Adipocyte (in vitro differentiated cells): ENCODE measurements around the gene BTRC.
"Not testable (repeated sequence)": the region's sequence is repeated elsewhere in the genome, so short reads cannot be mapped to it uniquely, and the experiment has no call there.

ENCODE experiments used
- DNase-seq: peaks from one replicate; pipeline ENCODE4 v3.0.0-alpha.2; 2015; ENCODE audit warnings: low read depth
- H3K27me3 ChIP-seq: replicated peaks from 2 replicates; pipeline ENCODE4 v1.7.0; 2013; ENCODE audit warnings: mild to moderate bottlenecking, low read length, moderate library complexity; ENCODE audit not compliant: control insufficient read depth, insufficient read depth
- H3K36me3 ChIP-seq: 2 replicates; pipeline ENCODE4 v1.7.0; 2013; ENCODE audit warnings: low read length, mild to moderate bottlenecking, moderate library complexity; ENCODE audit not compliant: control insufficient read depth, insufficient read depth, severe bottlenecking
- H3K4me1 ChIP-seq: 2 replicates; pipeline ENCODE4 v1.7.0; 2013; ENCODE audit warnings: mild to moderate bottlenecking, low read length, moderate library complexity; ENCODE audit not compliant: control insufficient read depth, insufficient read depth
- H3K4me3 ChIP-seq: 2 replicates; pipeline ENCODE4 v1.7.0; 2013; ENCODE audit warnings: mild to moderate bottlenecking, low read length, moderate library complexity
- H3K9ac ChIP-seq: 2 replicates; pipeline ENCODE4 v1.7.0; 2013; ENCODE audit warnings: mild to moderate bottlenecking, low read length, moderate library complexity
- H3K9me3 ChIP-seq: 2 replicates; pipeline ENCODE4 v1.7.0; 2013; ENCODE audit warnings: mild to moderate bottlenecking, low read length, moderate library complexity; ENCODE audit not compliant: control insufficient read depth

The BTRC gene

DNA sequence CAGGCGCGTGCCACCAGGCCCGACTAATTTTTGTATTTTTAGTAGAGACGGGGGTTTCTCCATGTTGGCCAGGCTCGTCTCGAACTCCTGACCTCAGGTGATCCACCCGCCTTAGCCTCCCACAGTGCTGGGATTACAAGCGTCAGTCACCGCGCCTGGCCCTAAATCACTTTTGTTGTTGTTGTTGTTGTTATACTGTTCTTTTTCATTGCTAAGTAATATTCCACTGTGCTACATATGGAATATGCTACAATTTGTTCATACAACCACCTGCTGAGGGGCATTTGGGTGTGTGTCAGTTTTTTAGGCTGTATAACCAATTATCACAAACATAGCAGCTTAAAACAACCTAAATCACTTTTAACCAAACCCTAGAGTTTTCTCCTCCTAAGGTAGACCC, 1.1 kb upstream of the BTRC start:
- DNase-seq, H3K4me3 ChIP-seq, H3K9me3 ChIP-seq, H3K36me3 ChIP-seq, H3K9ac ChIP-seq: not testable (repeated sequence)
- H3K4me1 ChIP-seq: peaks cover 12% of the 10 kb centered on the region
- H3K27me3 ChIP-seq: peaks cover 10% of the 10 kb centered on the region

DNA sequence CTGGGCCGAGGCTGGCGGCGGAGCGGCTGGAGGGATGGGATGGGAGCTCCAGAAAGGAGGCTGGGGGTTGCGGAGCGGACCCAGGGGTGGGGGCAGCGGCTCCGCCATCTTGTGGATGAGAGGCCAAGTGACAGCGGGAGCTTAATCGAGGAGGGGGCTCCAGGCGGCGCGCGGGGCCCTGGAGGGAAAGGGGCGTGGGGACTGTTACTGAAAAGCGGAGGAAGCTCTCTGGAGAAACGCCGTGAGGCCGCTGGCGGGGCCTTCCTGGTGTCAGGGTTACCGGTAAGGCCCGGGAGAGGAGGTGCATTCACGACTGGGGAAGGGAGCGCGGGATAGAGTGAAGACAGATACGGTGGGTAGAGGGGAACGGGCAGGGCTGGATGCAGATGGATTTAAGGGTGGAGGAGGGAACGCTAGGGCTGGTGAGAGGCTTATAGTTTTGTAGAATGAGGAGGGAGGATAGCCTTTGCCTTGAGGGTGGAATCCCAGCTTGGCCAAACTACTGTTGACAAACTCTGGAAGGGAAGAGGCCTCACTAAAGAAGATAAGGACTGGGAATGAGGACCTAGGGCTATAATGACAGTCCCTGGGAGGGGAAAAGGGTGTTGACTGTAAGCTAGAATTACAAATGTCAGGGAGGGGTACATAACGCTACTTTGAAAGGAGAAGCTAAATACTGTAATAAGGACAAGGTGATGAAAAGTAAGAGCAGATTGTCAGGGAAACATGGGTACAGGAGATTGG, 535 bp downstream of the BTRC start:
- DNase-seq: peak; percentile 78
- H3K9me3 ChIP-seq: no peaks in the 10 kb centered on the region
- peaks cover 12% of the 10 kb centered on the region for H3K4me1 ChIP-seq
- peak overlapping the region; percentile 94 for H3K4me3 ChIP-seq
- peak overlapping the region; percentile 88 for H3K9ac ChIP-seq
- peaks cover 10% of the 10 kb centered on the region for H3K27me3 ChIP-seq
- no peaks in the 10 kb centered on the region for H3K36me3 ChIP-seq

DNA sequence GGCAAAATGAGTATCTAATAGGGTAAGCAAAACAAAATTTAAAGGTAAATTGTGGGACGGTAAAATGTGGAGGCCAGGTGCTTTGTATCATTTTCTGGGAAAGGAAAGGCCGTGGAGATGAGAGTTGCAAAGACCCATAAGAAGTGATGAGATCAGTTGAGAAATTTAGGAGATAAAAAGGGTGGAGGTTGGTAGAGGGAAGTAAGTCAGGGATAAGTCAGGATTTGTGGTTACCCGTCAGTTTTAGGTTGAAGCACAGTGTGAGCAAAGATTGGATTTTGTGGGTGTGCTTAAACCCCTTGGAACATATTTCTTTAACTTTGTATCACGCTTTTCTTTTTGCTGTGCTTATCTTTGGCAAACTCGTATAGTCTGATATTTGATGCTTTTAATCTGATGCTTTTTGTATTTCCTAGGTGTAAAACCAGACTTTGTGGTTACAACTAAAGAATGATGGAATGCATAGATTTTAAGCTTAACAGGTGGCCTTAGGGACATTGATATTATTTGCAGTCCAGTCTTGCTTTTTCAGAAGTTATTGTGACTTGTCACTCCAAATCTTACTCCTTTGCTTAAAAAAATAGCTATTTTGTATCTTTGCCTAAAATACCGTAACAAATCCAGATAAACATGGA, 1.2 kb downstream of the BTRC start:
- DNase-seq: peak; percentile 11
- Histone ChIP-seq H3K4me3 (peak overlapping the region; percentile 94), H3K27me3 (peaks cover 9% of the 10 kb centered on the region), H3K9me3 (no peaks in the 10 kb centered on the region), H3K36me3 (no peaks in the 10 kb centered on the region), H3K9ac (peak overlapping the region; percentile 88), H3K4me1 (peaks cover 12% of the 10 kb centered on the region)

DNA sequence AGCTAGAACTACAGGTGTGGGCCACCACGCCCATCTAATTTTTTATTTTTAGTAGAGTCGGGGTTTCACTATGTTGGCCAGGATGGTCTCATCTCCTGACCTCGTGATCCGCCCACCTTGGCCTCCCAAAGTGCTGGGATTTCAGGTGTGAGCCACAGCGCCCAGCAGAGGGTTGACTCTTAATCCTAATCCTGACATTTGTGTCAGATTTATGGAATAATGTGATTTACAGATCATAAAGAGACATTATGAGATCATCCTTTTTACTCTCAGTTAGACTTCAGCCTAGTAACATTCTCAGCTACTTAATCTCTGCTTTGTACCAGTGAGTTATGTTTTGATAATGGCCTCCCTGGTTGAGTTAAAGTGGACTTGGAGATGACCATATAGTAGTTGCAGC, 2.2 kb downstream of the BTRC start:
- H3K4me1 ChIP-seq: peaks cover 12% of the 10 kb centered on the region
- no peaks in the 10 kb centered on the region for H3K36me3 ChIP-seq
- DNase-seq: no peak
- H3K27me3 ChIP-seq: peaks cover 3% of the 10 kb centered on the region
- H3K4me3 ChIP-seq: no peak overlapping the region
- no peaks in the 10 kb centered on the region for H3K9me3 ChIP-seq
- H3K9ac ChIP-seq: no peak overlapping the region

DNA sequence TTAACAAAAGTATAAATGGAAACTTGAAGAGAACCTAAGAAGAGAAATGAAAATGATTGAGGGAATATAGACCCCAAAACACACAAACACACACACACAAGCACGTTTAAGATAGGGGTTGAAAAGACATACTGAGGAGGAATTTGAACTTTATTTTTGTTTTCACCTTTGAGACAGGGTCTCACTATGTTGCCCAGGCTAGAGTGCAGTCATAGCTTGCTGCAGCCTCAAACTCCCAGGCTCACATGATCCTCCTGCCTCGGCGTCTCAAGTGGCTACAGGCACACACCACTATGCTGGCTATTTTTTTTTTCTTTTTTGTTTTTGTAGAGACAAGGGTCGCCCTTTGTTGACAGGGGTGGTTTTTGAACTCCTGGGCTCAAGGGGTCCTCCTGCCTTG, 4.0 kb downstream of the BTRC start:
- peaks cover 12% of the 10 kb centered on the region for H3K4me1 ChIP-seq
- no peaks in the 10 kb centered on the region for H3K36me3 ChIP-seq
- no peak overlapping the region for H3K4me3 ChIP-seq
- DNase-seq: no peak
- H3K9me3 ChIP-seq: no peaks in the 10 kb centered on the region
- H3K27me3 ChIP-seq: no peaks in the 10 kb centered on the region
- no peak overlapping the region for H3K9ac ChIP-seq

DNA sequence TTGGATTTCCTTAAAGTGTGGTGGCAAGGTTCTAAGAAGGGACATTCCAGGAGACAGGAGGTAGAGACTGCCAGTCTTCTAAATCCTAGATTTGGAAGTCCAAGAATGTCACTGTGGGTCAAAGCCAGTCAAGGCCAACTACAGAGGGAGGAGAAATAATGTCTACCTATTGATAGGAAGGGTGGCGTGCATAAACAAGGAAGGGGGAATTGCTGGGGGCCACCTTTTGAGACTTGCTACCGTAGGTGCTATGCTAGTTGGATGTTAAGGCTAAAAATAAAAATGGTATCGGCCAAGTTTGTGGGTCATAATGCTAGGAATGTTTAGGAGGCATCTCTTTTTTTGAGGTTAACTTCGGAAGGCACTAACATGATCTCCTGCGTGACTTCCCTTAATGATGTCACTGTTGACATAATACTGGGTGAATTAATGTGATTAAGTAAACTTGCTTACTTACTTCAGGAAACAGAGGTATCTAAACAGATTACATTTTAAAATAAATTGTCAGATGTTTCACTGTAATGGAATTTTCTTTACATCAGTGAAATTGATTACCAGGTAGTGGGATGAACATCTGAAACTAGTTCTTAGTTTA, 4.8 kb downstream of the BTRC start:
- Histone ChIP-seq H3K27me3 (no peaks in the 10 kb centered on the region), H3K4me1 (peaks cover 14% of the 10 kb centered on the region), H3K9me3 (no peaks in the 10 kb centered on the region), H3K36me3 (no peaks in the 10 kb centered on the region), H3K4me3 (no peak overlapping the region), H3K9ac (no peak overlapping the region)
- no peak for DNase-seq

DNA sequence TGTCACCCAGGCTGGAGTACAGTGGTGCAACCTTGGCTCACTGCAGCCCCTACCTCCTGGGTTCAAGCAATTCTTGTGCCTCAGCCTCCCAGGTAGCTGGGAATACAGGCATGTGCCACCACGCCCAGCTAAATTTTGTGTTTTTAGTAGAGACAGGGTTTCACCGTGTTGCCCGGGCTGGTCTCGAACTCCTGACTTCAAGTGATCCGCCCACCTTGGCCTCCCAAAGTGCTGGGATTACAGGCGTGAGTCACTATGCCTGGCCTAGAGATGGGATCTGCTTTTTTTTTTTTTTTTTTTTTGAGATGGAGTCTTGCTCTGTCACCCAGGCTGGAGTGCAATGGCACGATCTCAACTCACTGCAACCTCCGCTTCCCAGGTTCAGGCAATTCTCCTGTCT, 6.1 kb downstream of the BTRC start:
- DNase-seq, H3K9ac ChIP-seq, H3K4me3 ChIP-seq, H3K27me3 ChIP-seq, H3K36me3 ChIP-seq, H3K9me3 ChIP-seq: not testable (repeated sequence)
- H3K4me1 ChIP-seq: peaks cover 15% of the 10 kb centered on the region

DNA sequence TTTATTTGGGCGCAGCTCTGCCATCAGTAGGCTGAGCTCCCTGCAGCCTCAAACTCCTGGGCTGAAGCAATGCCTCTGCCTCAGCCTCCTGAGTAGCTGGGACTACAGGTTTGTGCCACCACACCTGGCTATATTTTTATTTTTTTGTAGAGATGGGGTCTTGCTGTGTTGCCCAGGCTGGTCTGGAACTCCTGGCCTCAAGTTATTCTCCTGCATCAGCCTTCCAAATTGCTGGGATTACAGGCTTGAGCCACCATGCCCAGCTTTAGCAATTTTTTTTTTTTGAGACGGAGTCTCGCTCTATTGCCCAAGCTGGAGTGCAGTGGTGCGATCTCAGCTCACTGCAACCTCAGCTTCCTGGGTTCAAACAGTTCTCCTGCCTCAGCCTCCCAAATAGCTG, 6.9 kb downstream of the BTRC start:
- H3K9ac ChIP-seq, H3K36me3 ChIP-seq, H3K9me3 ChIP-seq, H3K27me3 ChIP-seq, DNase-seq, H3K4me3 ChIP-seq, H3K4me1 ChIP-seq: not testable (repeated sequence)

DNA sequence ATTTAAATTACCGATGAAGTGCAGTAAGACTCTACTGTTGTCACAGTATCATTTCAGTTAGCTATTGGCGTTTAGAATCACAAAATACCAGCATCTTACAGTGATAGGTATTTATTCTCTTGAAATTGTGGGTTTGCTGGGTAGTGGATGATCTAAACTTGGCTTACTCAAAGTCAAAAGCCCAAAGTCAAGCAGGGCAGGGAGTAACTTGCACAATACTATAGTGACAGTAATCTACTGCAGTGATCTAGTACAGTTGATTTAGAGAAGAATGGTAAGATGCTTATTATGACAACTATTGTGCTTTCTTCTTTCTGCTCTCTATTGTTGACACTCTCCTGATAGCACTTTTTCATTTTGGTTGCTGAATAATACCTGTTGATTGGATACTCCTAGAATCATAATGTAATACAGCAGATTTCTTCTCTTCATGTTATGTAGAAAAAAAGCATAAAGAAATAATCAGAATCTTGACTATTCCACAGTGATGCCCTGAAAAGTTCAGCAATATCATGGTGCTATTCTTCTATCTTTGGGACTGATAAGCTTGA, 10.0 kb downstream of the BTRC start:
- no peak overlapping the region for H3K9ac ChIP-seq
- no peaks in the 10 kb centered on the region for H3K9me3 ChIP-seq
- peaks cover 3% of the 10 kb centered on the region for H3K36me3 ChIP-seq
- H3K4me1 ChIP-seq: peaks cover 15% of the 10 kb centered on the region
- H3K27me3 ChIP-seq: no peaks in the 10 kb centered on the region
- H3K4me3 ChIP-seq: no peak overlapping the region
- peak; percentile 10 for DNase-seq

DNA sequence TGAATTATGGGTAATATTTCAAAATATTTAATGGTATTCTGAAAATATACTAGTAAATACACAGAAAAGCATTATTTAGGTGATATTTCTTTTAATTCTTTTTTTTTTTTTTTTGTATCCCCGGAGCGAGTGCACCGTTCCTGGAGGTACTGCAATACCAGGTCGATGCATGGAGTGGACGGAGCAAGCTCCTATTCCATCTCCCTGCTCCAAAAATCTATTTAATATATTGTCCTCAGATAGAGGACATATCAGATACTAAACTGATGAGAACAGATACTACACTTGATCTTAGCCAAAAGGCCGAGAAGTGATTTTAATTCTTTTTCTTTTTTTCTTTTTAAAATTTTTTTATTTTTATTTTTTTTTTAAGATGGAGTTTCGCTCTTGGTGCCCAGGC, 10.8 kb downstream of the BTRC start:
- DNase-seq: no peak
- Histone ChIP-seq H3K4me3 (no peak overlapping the region), H3K9ac (no peak overlapping the region), H3K9me3 (no peaks in the 10 kb centered on the region), H3K36me3 (peaks cover 3% of the 10 kb centered on the region), H3K27me3 (no peaks in the 10 kb centered on the region), H3K4me1 (peaks cover 15% of the 10 kb centered on the region)

DNA sequence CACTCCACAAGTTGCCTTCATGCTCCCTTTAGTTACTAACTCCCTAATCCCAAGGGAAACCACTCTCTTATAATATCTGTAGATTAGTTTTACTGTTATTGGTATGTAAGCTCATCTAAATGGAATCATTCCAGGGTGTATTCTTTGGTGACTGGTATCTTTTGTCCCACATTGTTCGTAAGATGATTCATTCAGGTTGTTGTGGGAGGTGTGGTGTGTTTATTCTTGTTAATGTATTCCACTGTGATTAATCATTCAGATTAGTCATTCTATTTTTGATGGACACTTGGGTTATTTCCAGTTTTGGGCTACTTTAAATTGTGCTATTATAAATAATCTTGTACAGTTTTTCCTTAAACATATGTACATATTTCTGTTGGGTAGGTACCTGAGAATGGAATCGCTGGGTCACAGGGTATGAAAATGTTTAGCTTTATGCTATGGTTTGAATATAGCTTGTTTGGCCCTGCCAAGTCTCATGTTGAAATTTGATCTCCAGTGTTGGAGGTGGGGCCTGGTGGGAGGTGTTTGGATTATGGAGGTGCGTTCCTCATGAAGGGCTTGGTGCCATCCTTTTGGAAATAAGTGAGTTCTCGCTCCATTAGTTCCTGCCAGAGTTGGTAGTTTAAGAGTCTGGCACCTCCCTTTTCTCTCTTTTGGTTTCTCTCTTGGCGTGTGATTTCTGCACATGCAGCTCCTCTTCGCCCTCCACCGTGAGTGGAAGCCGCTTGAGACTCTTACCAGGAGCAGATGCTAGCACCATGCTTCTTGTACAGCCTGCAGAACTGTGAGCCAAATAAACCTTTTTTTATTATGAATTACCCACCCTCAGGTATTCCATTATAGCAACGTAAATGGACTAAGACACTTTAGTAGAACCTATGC, 13.8 kb downstream of the BTRC start:
- no peak overlapping the region for H3K4me3 ChIP-seq
- H3K4me1 ChIP-seq: peaks cover 15% of the 10 kb centered on the region
- no peaks in the 10 kb centered on the region for H3K9me3 ChIP-seq
- no peak overlapping the region for H3K9ac ChIP-seq
- no peaks in the 10 kb centered on the region for H3K27me3 ChIP-seq
- DNase-seq: peak; percentile 47
- peaks cover 3% of the 10 kb centered on the region for H3K36me3 ChIP-seq
